GM19397 (cell line): ENCODE measurements around the gene CDK9.
"Not testable (repeated sequence)": the region's sequence is repeated elsewhere in the genome, so short reads cannot be mapped to it uniquely, and the experiment has no call there.

ENCODE experiments used
- ATAC-seq: cut with Tn5 transposase; IDR thresholded peaks from one replicate; pipeline ENCODE4 v1.9.1; 2021; ENCODE audit warnings: mild to moderate bottlenecking, moderate library complexity; ENCODE audit not compliant: unreplicated experiment

CDK9 gene

GRCh38 chr9:127817881-127818434, 32.1 kb downstream of the CDK9 start:
- ATAC-seq, result no peak

- ATAC-seq, result no peak
These were observed 32.7 kb downstream of the CDK9 start for GRCh38 chr9:127818574-127818973.

- ATAC-seq, result no peak
These were observed 36.3 kb downstream of the CDK9 start for GRCh38 chr9:127822108-127822507.

DNA sequence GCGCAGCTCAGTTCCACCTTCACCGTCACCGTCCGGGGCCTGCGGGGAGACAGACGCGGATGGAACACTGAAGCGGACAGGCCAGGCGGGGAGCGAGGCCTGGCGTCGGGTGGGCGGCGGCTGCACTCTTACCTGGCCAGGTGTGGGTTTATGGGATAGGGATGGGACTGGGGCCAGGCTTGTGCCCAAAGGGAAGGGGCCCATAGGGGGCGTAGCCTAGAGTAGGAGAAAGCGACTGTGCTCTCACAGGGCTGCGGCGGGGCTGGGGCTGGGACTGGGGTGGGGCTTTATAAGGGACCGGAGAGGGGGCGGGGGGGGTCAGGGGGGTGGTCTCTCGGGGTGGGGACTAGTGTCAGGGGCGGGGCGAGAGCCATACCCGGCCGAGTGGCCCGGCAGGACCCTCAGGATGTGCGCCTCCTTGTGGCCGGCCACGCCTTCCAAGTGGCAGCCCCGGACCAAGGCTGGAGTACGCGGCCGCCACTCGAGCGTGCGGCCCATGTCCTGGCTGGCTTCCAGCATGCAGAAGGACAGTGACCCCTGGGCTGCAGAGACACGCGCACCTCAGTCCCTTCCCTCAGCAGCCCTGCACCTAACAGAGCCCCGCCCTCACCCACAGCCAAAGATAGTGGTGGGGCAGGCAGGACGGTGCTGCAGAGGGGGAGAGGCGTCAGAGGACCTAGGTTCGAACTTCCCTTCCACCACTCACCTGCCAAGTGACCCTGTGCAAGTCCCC, 39.7 kb downstream of the CDK9 start:
- ATAC-seq, result no peak

DNA sequence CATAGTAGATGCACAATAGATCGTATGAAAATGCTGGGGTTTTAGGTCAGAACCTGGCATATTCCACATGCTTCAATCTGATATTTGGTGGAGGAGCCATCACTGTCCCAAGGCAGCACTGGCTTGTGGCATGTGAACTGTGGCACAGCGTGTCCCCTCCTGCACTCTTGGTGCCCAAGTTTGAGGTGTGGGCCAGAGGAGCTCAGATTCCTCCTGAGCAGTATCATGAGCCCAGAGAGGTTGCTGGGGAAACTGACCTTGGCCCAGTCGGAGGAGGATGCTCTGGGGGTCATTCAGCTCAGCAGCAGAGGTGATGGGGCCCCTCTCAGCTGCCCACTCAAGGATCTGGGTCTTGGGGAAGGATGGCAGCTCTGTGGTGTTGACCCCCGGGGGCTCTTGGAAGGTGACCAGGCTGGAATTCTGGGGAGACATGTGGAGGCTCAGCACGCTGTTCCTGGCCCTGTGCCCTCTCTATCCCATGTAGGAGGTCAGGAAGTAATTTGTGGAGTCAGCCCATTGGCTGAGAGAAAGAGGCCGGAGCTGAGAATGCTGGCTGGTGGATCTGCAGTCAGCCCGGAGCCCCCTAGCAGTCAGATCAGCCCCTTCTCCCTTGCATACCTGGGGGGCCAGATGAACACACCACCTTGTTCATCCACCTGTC, 40.5 kb downstream of the CDK9 start:
- ATAC-seq, result no peak

- no peak for ATAC-seq
These were observed 42.6 kb downstream of the CDK9 start for GRCh38 chr9:127828262-127829031.

DNA sequence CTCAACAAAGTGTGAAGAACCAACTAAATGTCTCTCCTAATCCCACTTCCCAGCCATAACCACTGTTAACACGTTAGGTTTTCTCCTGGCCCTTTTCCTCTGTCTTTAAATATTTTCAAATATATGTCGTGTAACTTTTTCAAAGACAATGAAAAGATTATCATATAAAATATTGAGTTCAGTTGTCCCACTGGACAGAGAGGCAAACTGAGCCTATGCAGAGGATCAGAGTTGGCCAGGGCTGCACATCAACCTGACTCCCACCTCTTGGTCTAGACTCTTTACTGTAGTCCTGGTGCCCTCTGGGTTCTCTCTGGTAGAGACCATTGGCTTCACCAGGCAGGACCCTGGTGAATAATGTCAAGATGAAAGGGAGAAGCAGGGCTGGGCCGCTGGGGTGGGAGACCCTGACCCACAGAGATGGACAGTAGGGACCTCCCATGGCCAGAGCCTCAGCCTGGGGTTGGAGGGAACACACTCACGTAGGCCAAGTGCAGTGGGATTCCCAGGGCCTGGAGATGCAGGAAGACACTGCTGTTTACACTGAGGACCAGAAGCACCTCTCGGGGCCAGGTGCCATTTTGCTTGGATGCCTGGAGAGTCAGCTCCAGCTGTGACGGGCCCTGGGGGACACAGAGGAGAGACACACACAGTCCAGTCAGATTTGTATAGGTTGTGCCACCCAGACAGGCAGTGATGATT, 43.5 kb downstream of the CDK9 start:
- ATAC-seq, result no peak

- ATAC-seq, result no peak
These were observed 46.4 kb downstream of the CDK9 start for GRCh38 chr9:127832248-127832647.

DNA sequence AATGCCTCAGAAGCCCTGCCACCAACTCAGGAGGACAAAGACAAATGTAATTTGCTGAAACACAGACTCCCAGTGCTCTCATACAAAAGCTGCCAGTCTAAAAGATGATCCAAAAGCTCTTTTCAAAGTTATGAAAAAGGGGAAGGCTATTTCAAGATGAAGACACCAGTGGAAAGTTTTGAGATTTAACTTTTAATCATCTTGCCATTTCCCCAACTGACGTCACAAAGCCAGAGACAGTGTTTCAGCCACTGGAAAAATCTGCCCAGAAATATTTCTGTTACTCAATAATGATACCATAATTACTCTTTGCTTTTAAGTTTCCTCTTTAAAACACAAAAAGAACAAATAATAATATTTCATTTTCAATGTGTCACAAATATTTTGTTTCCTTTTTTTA, 47.7 kb downstream of the CDK9 start:
- ATAC-seq, result no peak

DNA sequence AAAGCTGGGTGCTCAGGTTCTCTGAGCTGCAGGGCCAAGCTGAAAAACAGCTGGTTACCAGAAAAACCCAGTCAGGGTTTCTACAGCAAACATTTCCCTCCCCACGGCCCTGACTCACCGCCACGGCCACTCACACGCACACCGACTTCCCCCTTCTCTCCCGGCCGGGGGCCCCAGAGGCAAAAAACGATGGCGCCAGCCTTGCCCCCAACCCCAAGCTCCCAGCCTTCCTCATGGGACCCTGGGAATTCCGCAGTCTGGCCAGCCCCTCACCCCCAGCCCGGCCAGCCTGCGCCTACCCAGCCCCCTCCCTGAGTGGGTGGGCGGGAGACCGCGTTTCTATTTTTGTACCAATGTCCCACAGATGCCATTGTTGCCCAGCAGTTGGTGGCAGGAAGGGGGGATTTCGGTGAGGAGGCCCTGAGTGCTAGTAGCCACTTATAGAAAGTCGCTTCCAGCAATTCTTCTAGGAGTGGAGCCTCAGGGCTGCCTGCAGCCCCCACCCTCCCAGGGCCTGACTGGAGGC, 50.2 kb downstream of the CDK9 start:
- ATAC-seq, result no peak

GRCh38 chr9:127836561-127836960, 50.7 kb downstream of the CDK9 start:
- not testable (repeated sequence) for ATAC-seq

DNA sequence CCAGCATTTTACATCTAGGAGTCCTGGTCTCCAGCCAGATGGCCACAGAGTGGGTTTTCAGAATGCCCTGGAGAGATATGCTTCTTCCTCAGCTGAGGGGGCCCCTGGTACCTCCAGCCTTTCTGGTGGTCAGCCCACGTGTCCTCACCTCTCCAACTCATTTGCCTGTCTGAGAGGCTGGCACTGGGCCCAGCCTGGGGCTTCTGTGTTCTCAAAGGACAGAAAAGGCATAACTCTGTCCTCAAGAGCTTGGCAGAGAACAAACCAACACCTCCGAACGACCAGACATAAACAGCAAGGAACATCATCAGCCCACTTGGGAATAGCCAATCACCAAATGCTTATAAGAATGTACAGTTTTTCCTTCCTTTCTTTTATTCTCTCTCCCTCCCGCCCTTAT, 51.5 kb downstream of the CDK9 start:
- ATAC-seq, result no peak

GRCh38 chr9:127838375-127839078, 52.7 kb downstream of the CDK9 start:
- no peak for ATAC-seq
